Skin of body (tissue), 2 donors: ENCODE measurements around the gene NPHS1. TPM values are rescaled to one million over a fixed set of nuclear protein-coding genes. Genes with fewer than 3 reads are reported as not detected.
A peak's percentile ranks its signal among the peaks of the same experiment; 100 is the strongest.
"Not testable (repeated sequence)": the region's sequence is repeated elsewhere in the genome, so short reads cannot be mapped to it uniquely, and the experiment has no call there.

Source experiments
- DNase-seq: peaks from one replicate; lab custom pipeline; 2025; lab: John Stamatoyannopoulos, UW
- total RNA-seq: library from RNA; depleted of rRNA; stranded (reverse); fragments of >200 nt; gene quantifications from one replicate; pipeline ENCODE4 v1.2.3, GENCODE V29; 2014

The NPHS1 gene
- total RNA-seq, 1 donor from 2014 or later = not detected

- no peak for DNase-seq
These were observed 883 bp downstream of the NPHS1 start for GRCh38 chr19:35851213-35852028.

GRCh38 chr19:35848919-35849505, 3.3 kb downstream of the NPHS1 start:
- DNase-seq = no peak

GRCh38 chr19:35848486-35848885, 3.8 kb downstream of the NPHS1 start:
- no peak for DNase-seq

GRCh38 chr19:35847911-35848310, 4.4 kb downstream of the NPHS1 start:
- no peak for DNase-seq

GRCh38 chr19:35846038-35846668, 6.2 kb downstream of the NPHS1 start:
- DNase-seq = no peak

GRCh38 chr19:35845215-35846037, 6.9 kb downstream of the NPHS1 start:
- DNase-seq = no peak

- DNase-seq = no peak
These were observed 7.7 kb downstream of the NPHS1 start for GRCh38 chr19:35844482-35845214.

- no peak for DNase-seq
These were observed 8.4 kb downstream of the NPHS1 start for GRCh38 chr19:35843676-35844481.

- DNase-seq = no peak
These were observed 9.5 kb downstream of the NPHS1 start for GRCh38 chr19:35842666-35843272.

GRCh38 chr19:35841961-35842595, 10.2 kb downstream of the NPHS1 start:
- no peak for DNase-seq

- not testable (repeated sequence) for DNase-seq
These were observed 16.2 kb downstream of the NPHS1 start for GRCh38 chr19:35836096-35836495.

GRCh38 chr19:35833972-35834371, 18.3 kb downstream of the NPHS1 start:
- no peak for DNase-seq

GRCh38 chr19:35832054-35832453, 20.2 kb downstream of the NPHS1 start:
- no peak for DNase-seq

GRCh38 chr19:35830986-35831385, 21.3 kb downstream of the NPHS1 start:
- no peak for DNase-seq

- DNase-seq = peak; percentile 19
These were observed 23.5 kb downstream of the NPHS1 start for GRCh38 chr19:35828692-35829301.

- no peak for DNase-seq
These were observed 28.2 kb downstream of the NPHS1 start for GRCh38 chr19:35824150-35824549.

- DNase-seq = no peak
These were observed 29.7 kb downstream of the NPHS1 start for GRCh38 chr19:35822579-35822978.

- no peak for DNase-seq
These were observed 33.9 kb downstream of the NPHS1 start for GRCh38 chr19:35818445-35818844.

GRCh38 chr19:35816846-35817245, 35.5 kb downstream of the NPHS1 start:
- no peak for DNase-seq
